ENCODE measurements around the gene GPC3. TPM values are rescaled to one million over a fixed set of nuclear protein-coding genes. Genes with fewer than 3 reads are reported as not detected.

GPC3 gene
- total and polyA plus RNA-seq, 2 experiments from 2014 or later: 36.8 to 60.1 TPM

- TF ChIP-seq POLR2AphosphoS5 (IDR thresholded peaks at IDR 0.05; ENCODE audit: low read depth) (no peak), EZH2phosphoT487 (IDR thresholded peaks at IDR 0.05; ENCODE audit: unreplicated experiment) (no peak), EZH2 (IDR thresholded peaks at IDR 0.05; ENCODE audit: low read depth, unreplicated experiment) (no peak), ZNF114 (CRISPR knock-in tag; IDR thresholded peaks at IDR 0.05) (no peak), STAT1 (IDR thresholded peaks at IDR 0.05; ENCODE audit: unreplicated experiment) (no peak)
Measured at GRCh38 chrX:133818019-133818418, 167.4 kb downstream of the GPC3 start (continued).

- Histone ChIP-seq H3K4me3 (no peak overlapping the region), H3K79me2 (replicated peaks; ENCODE audit: insufficient read depth) (no peaks in the 10 kb centered on the region), H3K27ac (ENCODE audit: low read depth) (no peak overlapping the region), H3K9me2 (ENCODE audit: insufficient read depth) (no peaks in the 10 kb centered on the region), H4K20me1 (replicated peaks; ENCODE audit: insufficient read depth) (no peaks in the 10 kb centered on the region), H3K4me1 (ENCODE audit: insufficient read depth) (no peaks in the 10 kb centered on the region), H3K36me3 (ENCODE audit: insufficient read depth) (no peaks in the 10 kb centered on the region), H3K27me3 (ENCODE audit: insufficient read depth) (no peaks in the 10 kb centered on the region), H2AFZ (no peak overlapping the region), H3K4me2 (no peak overlapping the region), H3F3A (replicated peaks; ENCODE audit: low read depth) (no peaks in the 10 kb centered on the region)
- Mint-ChIP-seq H3K4me1 (peaks cover 6% of the 10 kb centered on the region; the same call in 1 of the 3 replicates), H3K27ac (no peak overlapping the region), H3K4me3 (no peak overlapping the region), H3K9me3 (no peaks in the 10 kb centered on the region), H3K27me3 (ENCODE audit: insufficient read depth, low read depth, poor library complexity) (no peaks in the 10 kb centered on the region), H3K36me3 (ENCODE audit: low read depth) (no peaks in the 10 kb centered on the region)
- ATAC-seq (no peak), DNase-seq (ENCODE audit: low spot score) (no peak)
- TF ChIP-seq REST (IDR thresholded peaks at IDR 0.05; ENCODE audit: unreplicated experiment) (no peak), NANOG (IDR thresholded peaks at IDR 0.05; ENCODE audit: borderline replicate concordance) (no peak), STAT1 (IDR thresholded peaks at IDR 0.05; ENCODE audit: unreplicated experiment) (no peak), ETS1 (IDR thresholded peaks at IDR 0.05) (no peak), ZNF114 (CRISPR knock-in tag; IDR thresholded peaks at IDR 0.05) (no peak), JUNB (IDR thresholded peaks at IDR 0.05; ENCODE audit: unreplicated experiment) (no peak), EZH2 (IDR thresholded peaks at IDR 0.05; ENCODE audit: low read depth, unreplicated experiment) (no peak), ZNF462 (CRISPR knock-in tag; IDR thresholded peaks at IDR 0.05) (no peak), POLR2AphosphoS5 (IDR thresholded peaks at IDR 0.05; ENCODE audit: low read depth) (no peak), EZH2phosphoT487 (IDR thresholded peaks at IDR 0.05; ENCODE audit: unreplicated experiment) (no peak), CTCF (conservative IDR thresholded peaks at IDR 0.05; ENCODE audit: low read depth in 2 of 2) (no peak), ZNF331 (CRISPR knock-in tag; IDR thresholded peaks at IDR 0.05; ENCODE audit: low read depth) (no peak), CREB1 (CRISPR knock-in tag; IDR thresholded peaks at IDR 0.05; ENCODE audit: low read depth) (no peak)
Measured at GRCh38 chrX:133815496-133815895, 169.9 kb downstream of the GPC3 start.

Data from GM23338 (cell line).